ENCODE data around the gene PRRC1. TPM values are rescaled to one million over a fixed set of nuclear protein-coding genes. Genes with fewer than 3 reads are reported as not detected.
"Not testable (repeated sequence)": the region's sequence is repeated elsewhere in the genome, so short reads cannot be mapped to it uniquely, and the experiment has no call there.

Gene PRRC1
- total RNA-seq, 4 donors from 2014 or later, result 31.5 to 72.2 (median 44.7) TPM

DNA sequence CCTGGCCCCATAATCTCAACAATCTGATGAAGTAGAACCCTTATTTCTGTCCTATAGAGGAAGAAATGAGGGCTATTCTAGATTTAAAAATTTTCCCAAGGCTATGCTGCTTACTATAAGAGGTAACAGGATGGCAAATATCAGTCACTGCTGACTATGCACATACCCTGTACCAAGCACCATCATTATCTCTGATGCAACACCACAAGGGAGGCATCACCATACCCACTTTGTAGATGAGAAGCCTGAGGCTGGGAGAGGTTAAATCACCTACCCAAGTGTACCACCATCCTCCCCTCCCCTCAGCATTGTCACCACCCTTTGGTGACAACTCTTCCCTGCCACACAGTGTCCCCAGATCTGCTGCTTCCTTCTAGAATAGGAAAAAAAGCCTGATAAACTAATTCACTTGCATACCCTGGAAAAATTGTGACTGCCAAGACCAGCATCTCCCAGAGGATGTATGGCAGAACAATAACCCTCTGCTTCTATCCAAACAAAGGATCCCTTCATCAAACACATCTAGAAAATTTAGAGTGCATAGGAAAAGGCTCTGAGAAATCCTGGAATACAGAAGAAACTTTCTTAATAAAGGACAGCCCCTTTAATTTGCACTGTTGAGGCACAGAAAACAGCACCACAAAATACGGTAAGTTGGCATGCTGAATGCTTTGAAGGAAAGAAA, 48.3 kb downstream of the PRRC1 start:
- H3K36me3 ChIP-seq, result no peaks in the 10 kb centered on the region
- no peaks in the 10 kb centered on the region for H3K9me3 ChIP-seq
- no peak for TF ChIP-seq EP300 (IDR thresholded peaks at IDR 0.05)
- TF ChIP-seq, protein P1, sequence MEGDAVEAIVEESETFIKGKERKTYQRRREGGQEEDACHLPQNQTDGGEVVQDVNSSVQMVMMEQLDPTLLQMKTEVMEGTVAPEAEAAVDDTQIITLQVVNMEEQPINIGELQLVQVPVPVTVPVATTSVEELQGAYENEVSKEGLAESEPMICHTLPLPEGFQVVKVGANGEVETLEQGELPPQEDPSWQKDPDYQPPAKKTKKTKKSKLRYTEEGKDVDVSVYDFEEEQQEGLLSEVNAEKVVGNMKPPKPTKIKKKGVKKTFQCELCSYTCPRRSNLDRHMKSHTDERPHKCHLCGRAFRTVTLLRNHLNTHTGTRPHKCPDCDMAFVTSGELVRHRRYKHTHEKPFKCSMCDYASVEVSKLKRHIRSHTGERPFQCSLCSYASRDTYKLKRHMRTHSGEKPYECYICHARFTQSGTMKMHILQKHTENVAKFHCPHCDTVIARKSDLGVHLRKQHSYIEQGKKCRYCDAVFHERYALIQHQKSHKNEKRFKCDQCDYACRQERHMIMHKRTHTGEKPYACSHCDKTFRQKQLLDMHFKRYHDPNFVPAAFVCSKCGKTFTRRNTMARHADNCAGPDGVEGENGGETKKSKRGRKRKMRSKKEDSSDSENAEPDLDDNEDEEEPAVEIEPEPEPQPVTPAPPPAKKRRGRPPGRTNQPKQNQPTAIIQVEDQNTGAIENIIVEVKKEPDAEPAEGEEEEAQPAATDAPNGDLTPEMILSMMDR (IDR thresholded peaks at IDR 0.05), result no peak
- no peak for TF ChIP-seq POLR2A (IDR thresholded peaks at IDR 0.05)
- H3K4me1 ChIP-seq, result no peaks in the 10 kb centered on the region
- no peaks in the 10 kb centered on the region for H3K27me3 ChIP-seq
- 41 to 44% methylated on average over 1 of the region's 1 CpG for WGBS, 2 donors
- no peak for DNase-seq (ENCODE audit: low spot score in 2 of 2)
- H3K4me3 ChIP-seq, result no peak overlapping the region
- H3K27ac ChIP-seq, result peak overlapping the region in 1 of 4 donors; percentile 8

DNA sequence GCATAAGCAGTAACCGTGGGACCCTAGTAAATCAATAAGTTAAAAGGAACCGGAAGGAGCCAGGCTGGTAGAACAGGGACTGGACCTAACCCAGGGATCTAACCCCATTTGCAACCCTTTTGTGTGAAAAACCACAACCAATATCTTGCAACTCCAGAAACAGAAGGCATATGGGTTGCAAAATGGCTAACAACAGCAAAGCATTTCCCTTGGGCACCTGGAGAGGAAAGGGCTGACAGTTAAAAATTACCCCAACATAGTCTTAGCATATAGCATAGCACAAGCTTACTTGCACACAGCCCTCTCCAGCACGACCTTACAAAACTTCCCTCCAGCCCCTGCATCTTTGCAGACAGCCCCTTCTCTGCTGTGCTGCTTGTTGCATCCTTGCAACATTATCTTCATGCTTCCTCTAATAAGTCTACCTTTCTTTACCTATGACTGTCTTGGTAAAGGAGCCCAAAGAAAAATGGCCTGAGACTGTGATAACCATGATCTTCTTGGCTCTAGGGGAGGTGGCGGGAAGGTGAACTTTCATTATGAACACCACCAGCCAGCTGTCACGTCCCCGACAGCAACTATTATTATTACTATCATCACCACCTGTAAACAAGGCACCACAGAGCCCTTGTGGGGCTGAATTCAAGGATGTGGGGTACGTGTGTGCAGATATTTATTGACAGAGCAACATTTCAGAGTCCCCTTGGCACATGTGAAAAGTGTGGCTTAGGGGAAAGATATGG, 49.8 kb downstream of the PRRC1 start:
- Histone ChIP-seq H3K27ac (no peak overlapping the region), H3K9me3 (no peaks in the 10 kb centered on the region), H3K27me3 (no peaks in the 10 kb centered on the region), H3K4me3 (no peak overlapping the region), H3K4me1 (no peaks in the 10 kb centered on the region), H3K36me3 (no peaks in the 10 kb centered on the region)
- DNase-seq (ENCODE audit: low spot score in 2 of 2), result no peak
- no peak for TF ChIP-seq EP300 (IDR thresholded peaks at IDR 0.05)
- TF ChIP-seq, protein P1 (IDR thresholded peaks at IDR 0.05), result no peak
- TF ChIP-seq POLR2A (IDR thresholded peaks at IDR 0.05), result no peak
- 79 to 81% methylated on average over 7 of the region's 7 CpGs for WGBS, 2 donors

DNA sequence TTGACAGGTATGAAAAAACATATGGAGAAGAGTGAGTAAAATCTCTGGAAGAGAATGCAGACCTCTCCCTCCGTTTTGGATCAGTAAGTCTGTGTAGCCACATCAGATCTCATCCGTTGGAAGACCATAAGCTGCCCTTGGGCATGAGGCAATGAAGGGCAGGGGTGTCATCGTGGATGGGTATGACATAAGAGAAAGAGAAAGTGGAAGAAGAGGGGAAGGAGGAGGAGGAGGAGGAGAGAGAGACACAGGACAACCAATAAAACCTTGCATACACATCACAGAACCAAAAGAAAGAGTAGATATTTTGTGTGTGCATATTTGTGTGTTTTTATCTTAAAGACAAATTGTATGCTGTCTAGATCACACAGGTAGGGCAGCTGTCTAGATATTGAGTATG, 50.7 kb downstream of the PRRC1 start:
- no peak for DNase-seq (ENCODE audit: low spot score in 2 of 2)
- WGBS, 2 donors, result 69 to 77% methylated on average over 3 of the region's 3 CpGs
- no peak for TF ChIP-seq EP300 (IDR thresholded peaks at IDR 0.05)
- TF ChIP-seq, protein P1 (IDR thresholded peaks at IDR 0.05), result no peak
- no peak for TF ChIP-seq POLR2A (IDR thresholded peaks at IDR 0.05)
- H3K27me3 ChIP-seq, result no peaks in the 10 kb centered on the region
- no peaks in the 10 kb centered on the region for H3K36me3 ChIP-seq
- H3K27ac ChIP-seq, result no peak overlapping the region
- H3K4me3 ChIP-seq, result no peak overlapping the region
- no peaks in the 10 kb centered on the region for H3K9me3 ChIP-seq
- H3K4me1 ChIP-seq, result no peaks in the 10 kb centered on the region

DNA sequence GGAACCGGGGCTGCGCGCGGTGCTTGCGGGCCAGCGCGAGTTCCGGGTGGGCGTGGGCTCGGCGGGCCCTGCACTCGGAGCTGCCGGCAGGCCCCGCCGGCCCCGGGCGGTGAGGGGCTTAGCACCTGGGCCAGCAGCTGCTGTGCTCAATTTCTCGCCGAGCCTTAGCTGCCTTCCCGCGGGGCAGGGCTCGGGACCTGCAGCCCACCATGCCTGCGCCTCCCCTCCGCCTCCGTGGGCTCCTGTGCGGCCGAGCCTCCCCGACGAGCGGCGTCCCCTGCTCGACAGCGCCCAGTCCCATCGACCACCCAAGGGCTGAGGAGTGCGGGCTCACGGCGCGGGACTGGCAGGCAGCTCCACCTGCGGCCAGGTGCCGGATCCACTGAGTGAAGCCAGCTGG, 52.0 kb downstream of the PRRC1 start:
- not testable (repeated sequence) for H3K4me1 ChIP-seq; H3K36me3 ChIP-seq; H3K4me3 ChIP-seq; H3K9me3 ChIP-seq; H3K27me3 ChIP-seq; DNase-seq (ENCODE audit: low spot score in 2 of 2); H3K27ac ChIP-seq
- WGBS, 2 donors, result 84 to 95% methylated on average over 13 to 33 of the region's 40 CpGs

DNA sequence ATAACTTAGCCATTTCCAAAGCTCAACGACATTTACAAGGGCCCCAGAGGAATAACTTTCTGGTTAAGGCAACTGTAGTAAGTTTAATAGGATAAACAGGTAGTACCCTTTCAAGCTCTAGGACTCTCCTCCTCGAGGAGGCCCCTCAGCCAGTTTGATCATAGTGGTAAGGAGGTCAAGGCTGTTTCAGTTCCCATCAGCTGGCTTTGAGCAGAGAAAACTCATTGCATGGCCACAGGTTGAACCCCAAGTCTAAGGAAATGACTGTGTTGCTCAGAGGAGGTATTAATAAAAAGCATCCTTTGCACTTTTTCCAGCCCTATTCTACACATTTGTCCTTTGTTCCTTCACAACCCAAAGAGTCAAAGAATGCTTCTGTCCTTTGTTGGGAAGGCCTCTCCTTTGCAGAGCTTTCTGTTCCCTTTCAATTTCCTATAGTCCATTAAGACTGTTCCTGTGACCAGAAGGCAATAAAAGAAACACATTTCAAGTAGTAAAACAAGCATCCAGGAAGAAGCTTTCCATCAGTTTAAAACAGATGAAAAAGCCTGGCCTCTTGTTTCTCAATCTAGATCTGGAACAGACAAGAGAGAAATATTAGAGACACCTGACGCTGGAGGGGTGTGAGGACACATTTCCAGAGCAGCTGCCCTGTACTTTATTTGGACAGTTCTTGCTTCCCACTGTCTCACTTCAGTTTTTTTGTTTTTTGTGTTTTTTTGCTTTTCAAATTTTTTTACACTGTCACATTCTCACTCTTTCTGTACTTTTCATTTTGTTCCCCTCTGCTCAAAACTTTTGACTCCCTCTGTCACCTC, 54.1 kb downstream of the PRRC1 start:
- WGBS, 2 donors, result 51 to 59% methylated on average over 3 of the region's 3 CpGs
- no peak for DNase-seq (ENCODE audit: low spot score in 2 of 2)
- H3K9me3 ChIP-seq, result peaks cover 0 to 23% (median 4%) of the 10 kb centered on the region in 4 donors
- no peaks in the 10 kb centered on the region for H3K36me3 ChIP-seq
- H3K27me3 ChIP-seq, result no peaks in the 10 kb centered on the region
- no peak overlapping the region for H3K27ac ChIP-seq
- no peaks in the 10 kb centered on the region for H3K4me1 ChIP-seq
- TF ChIP-seq EP300 (IDR thresholded peaks at IDR 0.05), result no peak
- TF ChIP-seq, protein P1 (IDR thresholded peaks at IDR 0.05), result no peak
- no peak for TF ChIP-seq POLR2A (IDR thresholded peaks at IDR 0.05)
- no peak overlapping the region for H3K4me3 ChIP-seq

Data from tibial nerve (tissue), 4 donors.